ENCODE results near the gene PADI2.

- TF ChIP-seq CTCF (IDR thresholded peaks at IDR 0.05) (no peak), EP300 (IDR thresholded peaks at IDR 0.05) (no peak)
Observed at GRCh38 chr1:17047924-17048323, 71.3 kb downstream of the PADI2 start.

All from tibial nerve (tissue), 4 donors.